ENCODE data around the gene ATF4.

The ATF4 gene

GRCh38 chr22:39478441-39478850 is 41.9 kb upstream of the ATF4 start:
- no peak overlapping the region for H3K4me3 ChIP-seq (ENCODE audit: low read depth, low read length)

DNA sequence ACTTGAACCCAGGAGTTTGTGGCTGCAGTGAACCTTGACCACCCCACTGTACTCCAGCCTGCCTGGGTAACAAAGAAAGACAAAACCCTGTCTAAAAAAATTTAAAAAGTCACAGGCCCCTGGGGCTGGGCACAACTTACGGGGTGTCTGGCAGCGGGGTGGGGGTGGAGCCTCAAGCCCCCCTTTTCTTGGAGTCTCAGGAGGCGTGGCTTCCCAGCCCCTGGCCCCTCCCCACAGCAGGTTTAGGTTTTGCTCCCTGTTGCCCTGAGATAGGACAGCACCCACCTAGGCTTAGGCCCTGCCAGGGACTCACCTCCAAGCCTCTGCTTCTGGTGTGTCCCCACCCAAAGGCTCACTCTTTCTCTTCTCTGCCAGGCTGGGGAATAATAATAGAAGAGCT is 41.1 kb upstream of the ATF4 start:
- Histone ChIP-seq H3K27ac (ENCODE audit: low read depth, low read length) (no peak overlapping the region), H3K27me3 (ENCODE audit: insufficient read depth, low read length) (no peaks in the 10 kb centered on the region), H3K36me3 (ENCODE audit: insufficient read depth, low read length) (no peaks in the 10 kb centered on the region), H3K4me3 (ENCODE audit: low read depth, low read length) (no peak overlapping the region), H3K4me1 (ENCODE audit: control insufficient read depth, insufficient read depth, low read length, unreplicated experiment) (no peaks in the 10 kb centered on the region), H3K79me2 (ENCODE audit: control insufficient read depth, insufficient read depth, low read length, unreplicated experiment) (no peaks in the 10 kb centered on the region), H2AFZ (ENCODE audit: low read length, unreplicated experiment) (no peak overlapping the region)

More at GRCh38 chr22:39478441-39478850, 41.9 kb upstream of the ATF4 start:
- H2AFZ ChIP-seq (ENCODE audit: low read length, unreplicated experiment), result no peak overlapping the region
- H3K36me3 ChIP-seq (ENCODE audit: insufficient read depth, low read length), result no peaks in the 10 kb centered on the region
- no peak overlapping the region for H3K27ac ChIP-seq (ENCODE audit: low read depth, low read length)
- H3K79me2 ChIP-seq (ENCODE audit: control insufficient read depth, insufficient read depth, low read length, unreplicated experiment), result no peaks in the 10 kb centered on the region
- no peaks in the 10 kb centered on the region for H3K4me1 ChIP-seq (ENCODE audit: control insufficient read depth, insufficient read depth, low read length, unreplicated experiment)
- H3K27me3 ChIP-seq (ENCODE audit: insufficient read depth, low read length), result no peaks in the 10 kb centered on the region

GRCh38 chr22:39480557-39480956 is 39.8 kb upstream of the ATF4 start:
- Histone ChIP-seq H3K79me2 (ENCODE audit: control insufficient read depth, insufficient read depth, low read length, unreplicated experiment) (no peaks in the 10 kb centered on the region), H3K27me3 (ENCODE audit: insufficient read depth, low read length) (no peaks in the 10 kb centered on the region), H3K4me3 (ENCODE audit: low read depth, low read length) (no peak overlapping the region), H3K36me3 (ENCODE audit: insufficient read depth, low read length) (no peaks in the 10 kb centered on the region), H3K27ac (ENCODE audit: low read depth, low read length) (no peak overlapping the region), H2AFZ (ENCODE audit: low read length, unreplicated experiment) (no peak overlapping the region), H3K4me1 (ENCODE audit: control insufficient read depth, insufficient read depth, low read length, unreplicated experiment) (no peaks in the 10 kb centered on the region)

- H3K27ac ChIP-seq (ENCODE audit: low read depth, low read length), result no peak overlapping the region
- H2AFZ ChIP-seq (ENCODE audit: low read length, unreplicated experiment), result no peak overlapping the region
- no peak overlapping the region for H3K4me3 ChIP-seq (ENCODE audit: low read depth, low read length)
- H3K79me2 ChIP-seq (ENCODE audit: control insufficient read depth, insufficient read depth, low read length, unreplicated experiment), result no peaks in the 10 kb centered on the region
- no peaks in the 10 kb centered on the region for H3K36me3 ChIP-seq (ENCODE audit: insufficient read depth, low read length)
- H3K27me3 ChIP-seq (ENCODE audit: insufficient read depth, low read length), result no peaks in the 10 kb centered on the region
- H3K4me1 ChIP-seq (ENCODE audit: control insufficient read depth, insufficient read depth, low read length, unreplicated experiment), result no peaks in the 10 kb centered on the region
These were observed 39.3 kb upstream of the ATF4 start for GRCh38 chr22:39481054-39481453.

GRCh38 chr22:39481595-39481994 is 38.8 kb upstream of the ATF4 start:
- H3K4me3 ChIP-seq (ENCODE audit: low read depth, low read length), result no peak overlapping the region
- no peaks in the 10 kb centered on the region for H3K79me2 ChIP-seq (ENCODE audit: control insufficient read depth, insufficient read depth, low read length, unreplicated experiment)
- H3K27ac ChIP-seq (ENCODE audit: low read depth, low read length), result no peak overlapping the region
- no peaks in the 10 kb centered on the region for H3K27me3 ChIP-seq (ENCODE audit: insufficient read depth, low read length)
- no peaks in the 10 kb centered on the region for H3K36me3 ChIP-seq (ENCODE audit: insufficient read depth, low read length)
- H3K4me1 ChIP-seq (ENCODE audit: control insufficient read depth, insufficient read depth, low read length, unreplicated experiment), result no peaks in the 10 kb centered on the region
- no peak overlapping the region for H2AFZ ChIP-seq (ENCODE audit: low read length, unreplicated experiment)

- no peaks in the 10 kb centered on the region for H3K4me1 ChIP-seq (ENCODE audit: control insufficient read depth, insufficient read depth, low read length, unreplicated experiment)
- H3K27me3 ChIP-seq (ENCODE audit: insufficient read depth, low read length), result no peaks in the 10 kb centered on the region
- H3K36me3 ChIP-seq (ENCODE audit: insufficient read depth, low read length), result no peaks in the 10 kb centered on the region
- no peaks in the 10 kb centered on the region for H3K79me2 ChIP-seq (ENCODE audit: control insufficient read depth, insufficient read depth, low read length, unreplicated experiment)
- no peak overlapping the region for H3K27ac ChIP-seq (ENCODE audit: low read depth, low read length)
- H3K4me3 ChIP-seq (ENCODE audit: low read depth, low read length), result no peak overlapping the region
- H2AFZ ChIP-seq (ENCODE audit: low read length, unreplicated experiment), result no peak overlapping the region
These were observed 37.6 kb upstream of the ATF4 start for GRCh38 chr22:39482768-39483167.

- Histone ChIP-seq H2AFZ (ENCODE audit: low read length, unreplicated experiment) (no peak overlapping the region), H3K79me2 (ENCODE audit: control insufficient read depth, insufficient read depth, low read length, unreplicated experiment) (no peaks in the 10 kb centered on the region), H3K4me1 (ENCODE audit: control insufficient read depth, insufficient read depth, low read length, unreplicated experiment) (no peaks in the 10 kb centered on the region), H3K4me3 (ENCODE audit: low read depth, low read length) (no peak overlapping the region), H3K27me3 (ENCODE audit: insufficient read depth, low read length) (no peaks in the 10 kb centered on the region), H3K27ac (ENCODE audit: low read depth, low read length) (no peak overlapping the region), H3K36me3 (ENCODE audit: insufficient read depth, low read length) (no peaks in the 10 kb centered on the region)
These were observed 33.2 kb upstream of the ATF4 start for GRCh38 chr22:39486951-39487825.

GRCh38 chr22:39487826-39488520 is 32.4 kb upstream of the ATF4 start:
- Histone ChIP-seq H2AFZ (ENCODE audit: low read length, unreplicated experiment) (no peak overlapping the region), H3K27me3 (ENCODE audit: insufficient read depth, low read length) (no peaks in the 10 kb centered on the region), H3K36me3 (ENCODE audit: insufficient read depth, low read length) (no peaks in the 10 kb centered on the region), H3K79me2 (ENCODE audit: control insufficient read depth, insufficient read depth, low read length, unreplicated experiment) (no peaks in the 10 kb centered on the region), H3K4me1 (ENCODE audit: control insufficient read depth, insufficient read depth, low read length, unreplicated experiment) (no peaks in the 10 kb centered on the region), H3K27ac (ENCODE audit: low read depth, low read length) (no peak overlapping the region), H3K4me3 (ENCODE audit: low read depth, low read length) (no peak overlapping the region)

DNA sequence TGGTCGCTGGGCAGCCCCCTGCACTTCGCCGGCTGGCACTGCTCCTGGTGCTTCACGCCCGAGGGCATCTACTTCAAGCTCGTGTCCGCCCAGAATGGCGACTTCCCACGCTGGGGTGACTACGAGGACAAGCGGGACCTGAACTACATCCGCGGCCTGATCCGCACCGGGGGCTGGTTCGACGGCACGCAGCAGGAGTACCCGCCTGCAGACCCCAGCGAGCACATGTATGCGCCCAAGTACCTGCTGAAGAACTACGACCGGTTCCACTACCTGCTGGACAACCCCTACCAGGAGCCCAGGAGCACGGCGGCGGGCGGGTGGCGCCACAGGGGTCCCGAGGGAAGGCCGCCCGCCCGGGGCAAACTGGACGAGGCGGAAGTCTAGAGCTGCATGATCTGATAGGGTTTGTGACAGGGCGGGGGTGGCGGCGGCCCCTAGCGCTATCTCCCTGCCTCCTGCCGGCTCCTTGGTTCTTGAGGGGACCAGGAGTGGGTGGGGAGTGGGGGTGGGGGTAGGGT is 31.7 kb upstream of the ATF4 start:
- H3K79me2 ChIP-seq (ENCODE audit: control insufficient read depth, insufficient read depth, low read length, unreplicated experiment), result no peaks in the 10 kb centered on the region
- no peak overlapping the region for H2AFZ ChIP-seq (ENCODE audit: low read length, unreplicated experiment)
- no peak overlapping the region for H3K27ac ChIP-seq (ENCODE audit: low read depth, low read length)
- no peaks in the 10 kb centered on the region for H3K36me3 ChIP-seq (ENCODE audit: insufficient read depth, low read length)
- peaks cover 2% of the 10 kb centered on the region for H3K4me1 ChIP-seq (ENCODE audit: control insufficient read depth, insufficient read depth, low read length, unreplicated experiment)
- H3K27me3 ChIP-seq (ENCODE audit: insufficient read depth, low read length), result no peaks in the 10 kb centered on the region
- H3K4me3 ChIP-seq (ENCODE audit: low read depth, low read length), result no peak overlapping the region

DNA sequence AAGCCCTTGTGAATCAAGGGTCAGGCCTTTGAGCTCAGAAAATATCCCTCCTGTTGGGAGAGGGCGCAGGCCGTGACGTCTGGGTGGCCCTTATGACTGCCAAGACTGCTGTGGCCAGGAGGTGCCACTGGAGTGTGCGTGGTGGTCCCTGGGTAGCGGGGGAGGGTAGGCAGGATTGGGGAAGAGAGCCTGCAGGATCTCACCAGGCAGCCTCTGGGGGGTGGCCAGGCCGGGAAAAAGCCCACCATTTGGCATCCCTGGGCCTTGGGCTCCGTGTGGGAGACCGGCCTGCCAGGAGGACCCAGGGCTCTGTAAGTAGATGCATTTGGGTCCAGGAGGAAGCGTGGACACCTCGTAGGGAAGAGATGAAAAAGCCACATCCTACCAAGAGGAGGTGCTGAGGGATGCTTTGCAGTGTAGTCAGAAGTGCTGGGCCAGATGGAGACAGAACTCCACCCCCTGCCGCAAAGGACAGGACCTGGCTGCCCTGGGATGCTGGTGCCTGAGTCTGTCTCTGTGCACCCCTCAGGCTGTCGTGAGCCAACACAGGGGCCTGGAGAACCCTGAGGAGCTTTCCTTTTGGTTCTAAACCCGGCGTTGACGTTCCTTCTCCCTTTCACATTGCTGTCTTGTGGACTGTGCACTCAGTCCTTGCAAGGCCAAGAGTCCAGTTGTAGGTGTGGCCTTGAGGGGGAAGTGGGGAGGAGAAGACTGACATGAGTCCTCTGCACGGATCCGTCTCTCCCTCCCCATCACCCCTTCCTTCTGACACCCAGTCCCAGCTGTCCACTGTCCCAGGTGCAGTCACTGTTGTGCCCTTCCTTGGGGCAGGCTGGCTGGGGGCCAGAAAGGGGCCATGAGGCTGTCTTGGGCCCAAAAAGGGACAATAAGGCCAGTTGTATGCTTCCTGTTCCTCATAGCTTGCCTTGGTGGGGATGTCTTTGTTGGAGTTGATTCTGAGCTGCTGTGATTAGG is 31.0 kb upstream of the ATF4 start:
- Histone ChIP-seq H3K27ac (ENCODE audit: low read depth, low read length) (no peak overlapping the region), H3K4me3 (ENCODE audit: low read depth, low read length) (no peak overlapping the region), H3K27me3 (ENCODE audit: insufficient read depth, low read length) (no peaks in the 10 kb centered on the region), H3K79me2 (ENCODE audit: control insufficient read depth, insufficient read depth, low read length, unreplicated experiment) (no peaks in the 10 kb centered on the region), H3K4me1 (ENCODE audit: control insufficient read depth, insufficient read depth, low read length, unreplicated experiment) (peaks cover 10% of the 10 kb centered on the region), H2AFZ (ENCODE audit: low read length, unreplicated experiment) (no peak overlapping the region), H3K36me3 (ENCODE audit: insufficient read depth, low read length) (no peaks in the 10 kb centered on the region)
